22Rv1 (cell line): ENCODE results near the gene DNAJC10.

Experiments
- CTCF ChIP-seq: fragments of 450-650 bp; IDR thresholded peaks from 2 replicates; pipeline ENCODE4 v1.5.1; 2017; ENCODE audit warnings: mild to moderate bottlenecking
- ZFX ChIP-seq: fragments of 450-650 bp; IDR thresholded peaks from 2 replicates; pipeline ENCODE4 v1.6.1; 2017; ENCODE audit warnings: antibody characterized with exemption, borderline replicate concordance

GRCh38 chr2:182827182-182827879 is 111.3 kb downstream of the DNAJC10 start:
- no peak for TF ChIP-seq CTCF
- TF ChIP-seq ZFX: no peak
